Erythroblast (primary cell): ENCODE measurements around the gene NLN.

ENCODE experiments used
- GATA1 ChIP-seq: IDR thresholded peaks from 2 replicates; pipeline ENCODE4 v1.6.1; 2011; ENCODE audit warnings: low read depth, mild to moderate bottlenecking, control low read depth, low read length, moderate library complexity
- POLR2A ChIP-seq: IDR thresholded peaks from 2 replicates; pipeline ENCODE4 v1.6.1; 2011; ENCODE audit warnings: mild to moderate bottlenecking, low read length

- TF ChIP-seq POLR2A (no peak), GATA1 (no peak)
Observed at GRCh38 chr5:65672796-65673195, 49.2 kb upstream of the NLN start.
